HG03175 (cell line): ENCODE measurements around the gene CD79A.

Experiments used
- ATAC-seq: cut with Tn5 transposase; IDR thresholded peaks from one replicate; pipeline ENCODE4 v1.9.1; 2021; ENCODE audit warnings: mild to moderate bottlenecking, moderate library complexity; ENCODE audit not compliant: unreplicated experiment

The CD79A gene

DNA sequence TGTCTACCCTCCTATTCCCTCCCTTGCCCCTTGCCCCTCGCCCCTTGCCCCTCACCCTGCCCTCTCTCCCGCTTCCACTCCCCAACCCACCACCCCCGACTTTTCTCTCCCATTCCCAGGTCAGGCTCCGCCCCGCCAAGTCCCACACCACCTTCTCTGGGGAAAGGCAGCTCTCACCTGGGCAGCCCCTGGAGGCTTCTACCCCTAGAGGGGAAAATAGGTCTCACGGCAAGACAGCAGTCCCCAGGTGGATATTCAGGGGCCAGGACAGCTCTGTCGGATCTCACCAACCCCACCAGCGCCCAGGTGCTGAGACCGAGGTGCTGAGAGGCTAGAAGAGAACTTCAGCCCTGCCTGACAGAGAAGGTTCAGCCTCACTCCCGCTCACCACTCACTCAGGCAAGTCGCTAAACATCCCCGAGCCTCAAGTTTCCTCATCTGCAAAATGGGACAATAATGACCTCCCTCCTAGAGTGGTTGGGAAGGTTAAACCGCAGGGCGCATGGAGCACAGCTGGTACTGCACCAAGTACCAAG lies 52.5 kb downstream of the CD79A start:
- ATAC-seq = no peak

- ATAC-seq = no peak
These were observed 53.2 kb downstream of the CD79A start for GRCh38 chr19:41930322-41930722.
